IPS DF 6.9 (cell line): ENCODE measurements around the gene METRN.

Source experiments
- DNase-seq: peaks from one replicate; pipeline ENCODE4 v3.0.0-alpha.2; 2013; ENCODE audit warnings: low read depth, low spot score
- H3K27ac ChIP-seq: one replicate; pipeline ENCODE4 v1.5.1; 2013; ENCODE audit warnings: low read length, control low read depth
- H3K27me3 ChIP-seq: 2 replicates; pipeline ENCODE4 v1.6.1; 2013; ENCODE audit warnings: mild to moderate bottlenecking, low read length; ENCODE audit not compliant: control insufficient read depth, insufficient read depth
- H3K36me3 ChIP-seq: 2 replicates; pipeline ENCODE4 v1.6.1; 2013; ENCODE audit warnings: low read length; ENCODE audit not compliant: control insufficient read depth, insufficient read depth
- H3K4me1 ChIP-seq: 2 replicates; pipeline ENCODE4 v1.6.1; 2013; ENCODE audit warnings: low read length; ENCODE audit not compliant: control insufficient read depth, insufficient read depth
- H3K4me3 ChIP-seq: 2 replicates; pipeline ENCODE4 v1.5.1; 2013; ENCODE audit warnings: mild to moderate bottlenecking, low read length
- H3K9me3 ChIP-seq: 2 replicates; pipeline ENCODE4 v1.6.1; 2013; ENCODE audit warnings: low read length, inconsistent platforms; ENCODE audit not compliant: control insufficient read depth, insufficient read depth
- WGBS: extraction: QIAGEN DNeasy Blood & Tissue Kit; methylation state at CpG from one replicate; pipeline ENCODE4 v1.1.7; 2013; ENCODE audit warnings: mixed read lengths, missing lambda C conversion rate; ENCODE audit not compliant: insufficient read length, insufficient coverage; 5-methylcytosine and 5-hydroxymethylcytosine counted together

METRN gene

DNA sequence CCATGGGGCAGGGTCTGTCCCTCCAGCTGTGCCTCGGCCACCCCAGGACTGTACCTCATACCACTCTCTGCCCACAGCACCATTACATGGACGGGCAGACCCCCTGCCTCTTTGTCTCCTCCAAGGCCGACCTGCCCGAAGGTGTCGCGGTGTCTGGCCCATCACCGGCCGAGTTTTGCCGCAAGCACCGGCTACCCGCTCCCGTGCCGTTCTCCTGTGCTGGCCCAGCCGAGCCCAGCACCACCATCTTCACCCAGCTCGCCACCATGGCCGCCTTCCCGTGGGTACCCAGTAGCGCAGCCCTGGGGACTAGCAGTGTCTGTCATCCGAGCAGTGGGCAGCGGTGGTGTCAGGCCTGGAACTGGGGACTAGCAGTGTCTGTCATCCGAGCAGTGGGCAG lies 42.1 kb upstream of the METRN start:
- no CpG with 5 or more reads among the region's 21 CpGs for WGBS
- no peak overlapping the region for H3K27ac ChIP-seq
- H3K27me3 ChIP-seq: no peaks in the 10 kb centered on the region
- H3K4me3 ChIP-seq: no peak overlapping the region
- no peaks in the 10 kb centered on the region for H3K9me3 ChIP-seq
- peaks cover 3% of the 10 kb centered on the region; the same call in 1 of the 2 replicates for H3K4me1 ChIP-seq
- no peak for DNase-seq
- H3K36me3 ChIP-seq: peaks cover 44% of the 10 kb centered on the region

DNA sequence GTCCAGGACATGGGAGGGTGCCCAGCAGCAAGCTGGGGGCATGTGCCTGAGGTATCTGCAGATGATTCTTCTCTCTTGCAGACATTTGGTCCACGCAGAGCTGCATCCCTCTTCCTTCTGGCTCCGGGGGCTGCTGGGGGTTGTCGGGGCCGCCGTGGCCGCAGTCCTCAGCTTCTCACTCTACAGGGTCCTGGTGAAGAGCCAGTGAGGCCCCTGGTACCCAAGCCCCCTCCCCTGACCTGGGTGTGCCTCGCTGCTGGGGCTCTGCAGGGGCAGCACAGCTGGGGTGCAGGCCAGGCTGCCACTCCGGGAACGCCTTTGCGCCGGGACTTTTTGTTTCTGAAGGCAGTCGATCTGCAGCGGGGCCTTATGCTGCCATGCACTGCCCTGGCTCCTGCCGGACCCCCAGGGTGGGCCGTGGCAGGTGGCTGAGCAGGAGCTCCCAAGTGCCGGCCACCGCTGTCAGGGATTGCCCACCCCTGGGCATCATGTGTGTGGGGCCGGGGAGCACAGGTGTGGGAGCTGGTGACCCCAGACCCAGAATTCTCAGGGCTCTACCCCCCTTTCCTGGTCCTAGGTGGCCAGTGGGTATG lies 41.4 kb upstream of the METRN start:
- no peaks in the 10 kb centered on the region for H3K27me3 ChIP-seq
- peaks cover 44% of the 10 kb centered on the region for H3K36me3 ChIP-seq
- no CpG with 5 or more reads among the region's 18 CpGs for WGBS
- H3K9me3 ChIP-seq: no peaks in the 10 kb centered on the region
- DNase-seq: no peak
- no peak overlapping the region for H3K4me3 ChIP-seq
- peaks cover 3% of the 10 kb centered on the region; the same call in 1 of the 2 replicates for H3K4me1 ChIP-seq
- H3K27ac ChIP-seq: no peak overlapping the region

DNA sequence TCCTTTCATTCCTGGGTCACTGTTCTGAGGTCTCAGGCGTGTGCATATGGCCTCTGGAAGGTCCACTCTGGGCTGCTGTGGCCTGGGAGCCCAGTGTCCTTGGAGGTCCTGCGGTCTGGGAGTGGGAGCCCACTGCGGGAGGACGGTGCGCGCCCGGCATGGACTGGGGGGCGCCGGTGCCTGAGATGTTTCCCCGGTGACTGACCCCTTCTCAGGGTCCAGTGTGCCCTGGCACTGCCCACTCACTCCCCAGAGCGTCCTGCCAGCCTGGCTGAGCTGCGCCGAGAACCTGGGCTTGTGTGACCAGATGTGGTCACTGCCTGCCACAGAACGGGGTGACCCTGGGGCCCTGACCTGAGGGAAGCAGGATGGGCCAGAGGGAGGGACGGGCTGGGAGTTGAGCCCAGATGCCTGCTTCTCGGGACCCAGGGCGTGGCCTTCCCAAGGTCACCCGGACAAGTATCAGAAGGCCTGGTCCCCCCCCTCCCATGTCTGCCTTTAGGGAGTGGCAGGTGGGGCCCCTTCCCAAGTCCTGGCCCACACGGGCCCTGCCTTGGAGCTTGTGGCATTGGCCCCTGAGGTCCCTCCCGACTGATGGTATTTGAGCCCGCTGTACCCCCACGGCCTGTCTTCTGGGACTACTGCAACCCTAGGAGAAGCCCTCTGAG lies 40.6 kb upstream of the METRN start:
- Histone ChIP-seq H3K27ac (no peak overlapping the region), H3K9me3 (no peaks in the 10 kb centered on the region), H3K27me3 (no peaks in the 10 kb centered on the region), H3K4me1 (peaks cover 7% of the 10 kb centered on the region), H3K36me3 (peaks cover 41% of the 10 kb centered on the region), H3K4me3 (no peak overlapping the region)
- DNase-seq: no peak
- WGBS: no CpG with 5 or more reads among the region's 22 CpGs

DNA sequence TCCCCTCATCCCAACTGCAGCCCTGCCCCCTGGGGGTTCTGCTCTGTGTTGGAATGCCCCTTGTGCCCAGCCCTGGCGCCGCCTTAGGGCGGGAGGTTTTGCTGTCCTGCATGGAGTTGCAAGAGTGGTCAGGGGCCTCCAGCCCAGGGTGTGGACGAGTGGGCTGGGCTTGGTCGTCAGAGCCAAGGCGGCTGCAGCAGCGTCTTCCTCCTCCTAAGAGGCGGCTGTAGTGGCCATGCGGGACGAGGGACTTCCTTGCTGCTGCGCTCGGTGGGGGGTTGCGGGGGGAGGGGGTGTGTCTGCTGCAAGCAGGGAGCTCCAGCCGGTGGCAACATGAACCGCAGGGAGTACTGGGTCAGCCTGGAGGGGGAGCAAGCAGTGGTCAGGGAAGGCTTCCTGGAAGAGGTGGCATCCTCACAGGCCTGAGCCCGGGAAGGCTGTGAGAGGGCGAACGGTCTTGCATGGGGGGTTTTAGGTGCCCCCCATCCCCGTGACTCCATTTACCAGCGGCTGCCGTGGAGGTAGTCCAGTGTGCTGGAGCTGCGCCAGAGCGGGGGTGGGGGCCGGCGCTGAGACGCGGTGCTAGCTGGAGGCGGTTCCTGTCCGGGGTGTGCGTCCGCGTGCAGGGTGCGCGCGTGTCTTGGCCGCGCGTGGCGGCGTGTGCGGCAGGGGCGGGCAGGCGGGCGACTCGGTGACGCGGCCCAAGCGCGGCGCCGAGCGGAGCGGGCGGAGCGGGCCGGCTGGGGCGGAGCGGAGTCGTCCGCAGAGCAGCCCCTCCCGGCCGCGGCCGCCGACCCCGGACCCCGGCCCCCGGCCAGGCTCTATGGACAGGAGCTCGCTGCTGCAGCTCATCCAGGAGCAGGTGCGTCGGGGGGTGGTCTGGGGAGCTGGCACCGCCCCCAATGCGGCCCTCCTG lies 39.7 kb upstream of the METRN start, which contains the start of gene RHBDL1:
Gene RHBDL1 (plus strand): TSS at position 704 of the 916 bp plus-strand sequence. CDS start 120 bp downstream, at position 824.
- DNase-seq: no peak
- peaks cover 7% of the 10 kb centered on the region for H3K4me1 ChIP-seq
- H3K27ac ChIP-seq: no peak within 1 kb of the TSS
- peaks cover 32% of the 10 kb centered on the region for H3K36me3 ChIP-seq
- no peaks in the 10 kb centered on the region for H3K9me3 ChIP-seq
- H3K27me3 ChIP-seq: no peaks in the 10 kb centered on the region
- no CpG with 5 or more reads among the region's 73 CpGs for WGBS
- H3K4me3 ChIP-seq: peak within 1 kb of the TSS; percentile 42; the same call in 1 of the 2 replicates

DNA sequence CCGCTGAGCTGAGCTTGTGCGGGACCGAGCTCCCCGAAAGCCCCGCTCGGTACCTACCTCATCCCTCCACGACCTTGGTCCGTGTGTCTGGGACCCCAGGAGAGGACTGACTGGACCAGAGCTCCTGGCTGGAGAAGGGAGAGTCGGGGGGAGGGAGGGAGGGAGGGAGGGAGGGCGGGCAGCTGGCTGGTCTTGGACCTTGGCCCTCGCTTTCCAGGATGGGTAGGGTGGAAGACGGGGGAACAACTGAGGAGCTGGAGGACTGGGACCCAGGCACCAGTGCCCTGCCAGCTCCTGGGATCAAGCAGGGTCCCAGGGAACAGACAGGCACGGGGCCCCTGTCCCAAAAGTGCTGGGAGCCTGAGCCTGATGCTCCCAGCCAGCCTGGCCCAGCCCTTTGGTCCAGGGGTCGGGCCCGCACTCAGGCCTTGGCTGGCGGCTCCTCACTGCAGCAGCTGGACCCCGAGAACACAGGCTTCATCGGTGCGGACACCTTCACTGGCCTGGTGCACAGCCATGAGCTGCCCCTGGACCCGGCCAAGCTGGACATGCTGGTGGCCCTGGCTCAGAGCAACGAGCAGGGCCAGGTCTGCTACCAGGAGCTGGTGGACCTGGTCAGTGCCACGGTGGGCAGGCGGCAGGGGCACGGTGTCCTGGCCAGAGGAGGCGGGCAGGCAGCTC lies 38.9 kb upstream of the METRN start:
- WGBS: no CpG with 5 or more reads among the region's 25 CpGs
- Histone ChIP-seq H3K36me3 (peaks cover 24% of the 10 kb centered on the region), H3K9me3 (no peaks in the 10 kb centered on the region), H3K4me3 (peak overlapping the region; percentile 20; the same call in 1 of the 2 replicates), H3K27ac (no peak overlapping the region), H3K27me3 (no peaks in the 10 kb centered on the region), H3K4me1 (peaks cover 7% of the 10 kb centered on the region)
- DNase-seq: no peak

DNA sequence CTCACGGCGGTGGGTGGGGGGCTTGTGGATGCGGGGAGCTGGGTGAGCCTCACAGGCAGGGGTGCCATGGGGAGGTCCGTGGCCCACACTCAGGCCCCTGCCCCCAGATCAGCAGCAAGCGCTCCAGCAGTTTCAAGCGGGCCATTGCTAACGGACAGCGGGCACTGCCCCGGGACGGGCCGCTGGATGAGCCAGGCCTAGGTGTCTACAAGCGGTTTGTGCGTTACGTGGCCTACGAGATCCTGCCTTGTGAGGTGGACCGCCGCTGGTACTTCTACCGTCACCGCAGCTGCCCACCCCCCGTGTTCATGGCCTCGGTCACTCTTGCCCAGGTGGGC lies 38.4 kb upstream of the METRN start:
- Histone ChIP-seq H3K4me3 (no peak overlapping the region), H3K36me3 (peaks cover 19% of the 10 kb centered on the region), H3K9me3 (no peaks in the 10 kb centered on the region), H3K4me1 (peaks cover 9% of the 10 kb centered on the region), H3K27ac (no peak overlapping the region), H3K27me3 (no peaks in the 10 kb centered on the region)
- no CpG with 5 or more reads among the region's 21 CpGs for WGBS
- DNase-seq: no peak

DNA sequence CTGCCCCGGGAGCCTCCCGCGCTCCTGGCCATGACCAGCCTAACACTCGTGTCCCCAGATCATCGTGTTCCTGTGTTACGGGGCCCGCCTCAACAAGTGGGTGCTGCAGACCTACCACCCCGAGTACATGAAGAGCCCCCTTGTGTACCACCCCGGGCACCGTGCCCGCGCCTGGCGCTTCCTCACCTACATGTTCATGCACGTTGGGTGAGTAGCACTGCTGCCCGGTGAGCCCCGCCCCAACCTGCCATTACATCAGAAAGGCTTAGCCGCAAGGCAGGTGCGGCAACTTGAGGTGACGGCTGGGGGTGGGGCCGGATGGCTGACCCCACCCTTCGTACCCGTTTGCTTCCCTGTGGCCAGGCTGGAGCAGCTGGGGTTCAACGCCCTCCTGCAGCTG lies 38.0 kb upstream of the METRN start:
- H3K4me3 ChIP-seq: no peak overlapping the region
- no peak for DNase-seq
- no peaks in the 10 kb centered on the region for H3K9me3 ChIP-seq
- peaks cover 19% of the 10 kb centered on the region for H3K36me3 ChIP-seq
- peaks cover 9% of the 10 kb centered on the region for H3K4me1 ChIP-seq
- whole genome bisulfite sequencing: no CpG with 5 or more reads among the region's 23 CpGs
- H3K27ac ChIP-seq: no peak overlapping the region
- H3K27me3 ChIP-seq: no peaks in the 10 kb centered on the region

DNA sequence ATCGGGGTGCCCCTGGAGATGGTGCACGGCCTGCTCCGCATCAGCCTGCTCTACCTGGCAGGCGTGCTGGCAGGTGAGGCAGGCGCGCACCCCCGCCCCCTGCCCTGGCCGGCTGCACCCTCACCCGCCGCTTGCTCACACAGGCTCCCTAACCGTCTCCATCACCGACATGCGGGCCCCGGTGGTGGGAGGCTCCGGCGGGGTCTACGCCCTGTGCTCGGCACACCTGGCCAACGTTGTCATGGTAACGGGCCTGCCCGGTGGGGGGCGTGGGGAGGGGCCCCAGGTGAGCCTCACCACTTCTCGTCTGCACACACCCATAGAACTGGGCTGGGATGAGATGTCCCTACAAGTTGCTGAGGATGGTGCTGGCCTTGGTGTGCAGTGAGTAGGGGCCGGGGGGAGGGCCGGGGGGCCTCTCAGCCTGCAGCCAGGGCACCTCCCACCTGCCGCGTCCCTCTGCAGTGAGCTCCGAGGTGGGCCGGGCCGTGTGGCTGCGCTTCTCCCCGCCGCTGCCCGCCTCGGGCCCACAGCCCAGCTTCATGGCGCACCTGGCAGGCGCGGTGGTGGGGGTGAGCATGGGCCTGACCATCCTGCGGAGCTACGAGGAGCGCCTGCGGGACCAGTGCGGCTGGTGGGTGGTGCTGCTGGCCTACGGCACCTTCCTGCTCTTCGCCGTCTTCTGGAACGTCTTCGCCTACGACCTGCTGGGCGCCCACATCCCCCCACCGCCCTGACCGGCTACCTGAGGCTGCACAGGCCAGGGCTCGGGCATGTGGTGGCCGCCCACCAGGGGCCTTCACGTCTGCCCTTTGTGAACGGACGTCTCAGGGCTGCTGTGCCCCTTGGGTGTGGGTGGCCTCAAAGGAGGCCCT lies 37.4 kb upstream of the METRN start:
- Histone ChIP-seq H3K27ac (no peak overlapping the region), H3K27me3 (no peaks in the 10 kb centered on the region), H3K4me3 (no peak overlapping the region), H3K4me1 (peaks cover 9% of the 10 kb centered on the region), H3K9me3 (no peaks in the 10 kb centered on the region), H3K36me3 (peaks cover 19% of the 10 kb centered on the region)
- DNase-seq: no peak
- no CpG with 5 or more reads among the region's 57 CpGs for WGBS

DNA sequence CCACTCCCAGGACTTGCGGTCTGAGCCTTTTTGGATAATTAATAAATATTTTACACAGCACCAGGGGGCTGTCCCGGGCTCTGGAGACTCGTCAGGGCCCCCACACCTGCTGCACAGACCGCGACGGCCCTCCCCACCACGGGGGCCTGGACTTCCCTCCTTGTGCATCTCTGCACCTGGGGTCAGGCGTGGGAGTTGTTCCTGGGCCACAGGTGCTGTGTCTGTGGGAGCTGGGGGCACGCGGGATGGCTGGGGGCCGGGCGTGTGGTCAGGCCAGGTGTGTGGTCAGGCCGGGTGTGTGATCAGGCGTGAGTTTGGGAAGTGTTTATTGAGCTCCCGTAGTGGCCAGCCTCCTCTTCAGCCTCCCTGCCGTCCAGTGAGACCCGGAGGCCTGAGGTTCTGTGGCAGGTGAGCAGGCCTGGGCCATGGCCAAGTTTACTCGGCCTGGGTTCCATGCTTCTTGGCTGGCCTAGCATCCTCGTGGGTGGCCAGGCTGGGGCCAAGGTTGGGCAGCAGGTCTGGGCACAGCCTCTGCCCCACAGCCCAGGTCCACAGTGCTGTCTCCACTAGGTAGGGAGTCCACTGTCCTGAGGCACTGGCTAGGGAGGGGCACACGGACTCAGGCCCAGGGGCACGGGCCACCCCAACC lies 36.6 kb upstream of the METRN start:
- WGBS: no CpG with 5 or more reads among the region's 21 CpGs
- Histone ChIP-seq H3K4me3 (no peak overlapping the region), H3K27ac (no peak overlapping the region), H3K27me3 (no peaks in the 10 kb centered on the region), H3K4me1 (peaks cover 9% of the 10 kb centered on the region), H3K36me3 (peaks cover 16% of the 10 kb centered on the region), H3K9me3 (no peaks in the 10 kb centered on the region)
- no peak for DNase-seq
